Measurements from ENCODE around the gene RAD9A. TPM values are rescaled to one million over a fixed set of nuclear protein-coding genes. Genes with fewer than 3 reads are reported as not detected.
A peak's percentile ranks its signal among the peaks of the same experiment; 100 is the strongest.
"Not testable (repeated sequence)": the region's sequence is repeated elsewhere in the genome, so short reads cannot be mapped to it uniquely, and the experiment has no call there.

RAD9A gene
- total RNA-seq, 1 experiment from 2014 or later = 20.3 TPM

DNA sequence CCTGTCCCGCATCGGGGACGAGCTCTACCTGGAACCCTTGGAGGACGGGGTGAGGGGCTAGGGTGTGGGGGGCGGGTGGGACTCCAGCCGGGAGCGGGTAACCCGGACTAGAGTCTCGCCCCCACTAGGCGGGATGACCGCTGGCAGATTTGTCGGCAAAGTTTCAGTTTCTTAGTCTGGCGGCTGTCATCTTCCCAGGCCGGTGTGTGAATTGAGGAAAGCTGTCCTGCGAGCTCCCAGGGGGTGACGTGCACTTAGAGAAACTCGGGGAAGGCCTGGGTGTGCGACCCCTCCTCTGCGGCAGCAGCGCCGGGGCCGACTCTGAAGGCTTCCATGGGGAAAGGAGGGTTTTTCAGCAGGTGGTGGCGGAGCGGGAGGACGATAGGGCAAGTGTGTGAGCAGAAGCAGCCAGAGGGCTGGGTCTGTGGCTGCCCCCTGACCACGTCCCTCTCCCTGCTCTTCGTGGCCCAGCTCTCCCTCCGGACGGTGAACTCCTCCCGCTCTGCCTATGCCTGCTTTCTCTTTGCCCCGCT is 463 bp downstream of the RAD9A start:
- in situ Hi-C loops (cut with HindIII; ENCODE audit: low sequenced_read_pairs) = no loop called here
- no peak for DNase-seq (ENCODE audit: low spot score)

DNA sequence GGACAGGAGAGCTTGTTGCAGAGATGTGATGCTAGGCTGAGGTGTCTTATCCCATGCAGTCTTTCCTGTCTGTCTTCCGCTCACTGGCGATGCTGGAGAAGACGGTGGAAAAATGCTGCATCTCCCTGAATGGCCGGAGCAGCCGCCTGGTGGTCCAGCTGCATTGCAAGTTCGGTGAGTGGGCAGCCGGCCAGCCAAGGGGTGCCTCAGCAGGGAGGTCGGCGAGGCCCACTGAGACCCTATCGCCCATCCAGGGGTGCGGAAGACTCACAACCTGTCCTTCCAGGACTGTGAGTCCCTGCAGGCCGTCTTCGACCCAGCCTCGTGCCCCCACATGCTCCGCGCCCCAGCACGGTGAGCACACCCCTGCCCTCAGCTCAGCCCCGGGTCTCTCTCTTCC is 1.7 kb downstream of the RAD9A start:
- in situ Hi-C loops (cut with HindIII; ENCODE audit: low sequenced_read_pairs) = no loop called here
- DNase-seq (ENCODE audit: low spot score) = no peak

DNA sequence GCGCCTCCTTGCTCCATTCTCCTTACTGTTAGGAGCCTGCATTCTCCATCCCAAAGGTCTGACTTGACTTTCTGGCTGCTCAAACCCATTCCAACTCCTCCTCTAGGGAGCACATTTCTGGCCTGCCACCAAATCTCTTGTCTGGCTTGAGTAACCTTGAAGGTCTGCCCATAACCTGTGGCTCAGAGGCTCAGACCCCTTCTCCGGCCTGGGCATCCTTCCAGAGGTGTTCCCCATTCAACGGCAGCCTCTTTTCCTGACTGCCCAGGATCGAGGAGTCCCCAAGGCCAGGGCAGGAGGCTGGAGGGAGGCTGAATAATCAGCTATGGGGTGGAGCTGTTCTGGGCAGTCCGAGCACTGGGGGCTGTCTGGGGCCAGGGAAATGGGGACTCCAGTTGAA is 2.2 kb downstream of the RAD9A start:
- no peak for DNase-seq (ENCODE audit: low spot score)
- in situ Hi-C loops (cut with HindIII; ENCODE audit: low sequenced_read_pairs) = no loop called here

DNA sequence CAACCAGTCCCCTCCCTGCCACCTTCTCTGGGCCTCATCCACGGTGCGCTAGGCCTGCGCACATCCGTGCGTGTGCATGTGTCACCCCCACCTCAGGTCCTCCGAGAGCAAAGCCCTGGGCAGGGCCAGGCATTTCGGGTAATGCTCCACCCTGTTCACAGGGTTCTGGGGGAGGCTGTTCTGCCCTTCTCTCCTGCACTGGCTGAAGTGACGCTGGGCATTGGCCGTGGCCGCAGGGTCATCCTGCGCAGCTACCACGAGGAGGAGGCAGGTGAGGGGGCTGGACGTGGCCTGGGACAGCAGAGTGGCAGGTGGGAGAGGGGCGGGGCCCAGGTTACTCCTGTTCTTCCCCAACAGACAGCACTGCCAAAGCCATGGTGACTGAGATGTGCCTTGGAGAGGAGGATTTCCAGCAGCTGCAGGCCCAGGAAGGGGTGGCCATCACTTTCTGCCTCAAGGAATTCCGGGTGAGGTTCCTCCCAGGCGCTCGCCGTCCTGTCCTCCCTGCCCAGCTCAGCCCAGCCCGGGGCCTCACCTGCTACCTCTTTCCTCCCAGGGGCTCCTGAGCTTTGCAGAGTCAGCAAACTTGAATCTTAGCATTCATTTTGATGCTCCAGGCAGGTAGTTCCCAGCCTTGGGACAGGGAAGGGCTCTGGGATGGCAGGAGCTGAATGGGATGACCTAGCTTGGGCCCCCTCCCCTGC is 3.9 kb downstream of the RAD9A start:
- in situ Hi-C loops (cut with HindIII; ENCODE audit: low sequenced_read_pairs) = no loop called here
- no peak for DNase-seq (ENCODE audit: low spot score)

DNA sequence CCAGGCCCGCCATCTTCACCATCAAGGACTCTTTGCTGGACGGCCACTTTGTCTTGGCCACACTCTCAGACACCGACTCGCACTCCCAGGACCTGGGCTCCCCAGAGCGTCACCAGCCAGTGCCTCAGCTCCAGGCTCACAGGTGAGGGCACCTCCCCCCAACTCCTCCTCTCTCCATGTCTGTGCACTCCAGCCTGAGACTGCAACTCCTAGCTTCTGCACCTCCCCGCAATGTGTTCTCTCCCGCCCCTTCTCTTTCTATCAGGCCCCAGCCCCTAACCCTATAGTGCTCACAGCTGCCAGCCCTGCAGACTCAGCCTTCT is 4.4 kb downstream of the RAD9A start:
- in situ Hi-C loops (cut with HindIII; ENCODE audit: low sequenced_read_pairs) = no loop called here
- no peak for DNase-seq (ENCODE audit: low spot score)

DNA sequence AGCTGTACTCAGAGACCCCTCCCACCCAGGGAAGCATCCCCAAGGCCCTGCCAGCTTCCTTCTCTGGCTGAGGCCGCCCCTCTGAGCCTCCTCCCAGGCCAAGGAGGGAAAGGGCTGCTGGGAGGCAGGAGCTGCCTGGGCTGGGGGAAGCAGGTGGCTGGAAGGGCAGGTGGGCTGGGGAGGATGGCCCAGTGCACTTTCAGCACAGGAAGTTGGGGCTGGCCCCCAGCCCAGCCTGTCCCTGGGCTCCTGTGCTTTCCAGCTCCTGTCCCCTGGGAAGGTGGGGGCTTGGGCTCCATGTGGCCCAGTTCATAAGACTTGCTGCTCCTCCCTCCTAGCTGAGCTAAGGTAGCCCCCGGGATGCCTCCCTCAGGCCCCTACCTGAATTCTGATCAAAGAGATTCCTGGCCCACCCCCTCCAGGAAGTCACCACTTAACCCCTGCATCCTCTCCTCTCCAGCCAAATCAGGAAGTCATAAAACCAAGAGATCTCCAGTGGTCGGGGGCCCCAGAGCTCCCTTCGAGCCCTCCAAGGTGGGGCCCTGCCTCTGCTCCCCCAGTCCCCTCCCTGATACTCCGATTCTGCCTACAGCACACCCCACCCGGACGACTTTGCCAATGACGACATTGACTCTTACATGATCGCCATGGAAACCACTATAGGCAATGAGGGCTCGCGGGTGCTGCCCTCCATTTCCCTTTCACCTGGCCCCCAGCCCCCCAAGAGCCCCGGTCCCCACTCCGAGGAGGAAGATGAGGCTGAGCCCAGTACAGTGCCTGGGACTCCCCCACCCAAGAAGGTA is 5.0 kb downstream of the RAD9A start:
- no peak for DNase-seq (ENCODE audit: low spot score)
- in situ Hi-C loops (cut with HindIII; ENCODE audit: low sequenced_read_pairs) = no loop called here

DNA sequence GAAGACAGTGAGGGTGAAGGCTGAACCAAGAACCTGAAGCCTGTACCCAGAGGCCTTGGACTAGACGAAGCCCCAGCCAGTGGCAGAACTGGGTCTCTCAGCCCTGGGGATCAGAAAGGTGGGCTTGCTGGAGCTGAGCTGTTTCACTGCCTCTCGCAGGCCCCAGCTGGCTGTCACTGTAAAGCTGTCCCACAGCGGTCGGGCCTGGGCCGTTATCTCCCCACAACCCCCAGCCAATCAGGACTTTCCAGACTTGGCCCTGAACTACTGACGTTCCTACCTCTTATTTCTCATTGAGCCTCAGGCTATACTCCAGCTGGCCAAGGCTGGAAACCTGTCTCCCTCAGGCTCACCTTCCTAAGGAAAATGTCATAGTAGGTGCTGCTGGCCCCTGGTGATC is 5.8 kb downstream of the RAD9A start:
- in situ Hi-C loops (cut with HindIII; ENCODE audit: low sequenced_read_pairs) = no loop called here
- no peak for DNase-seq (ENCODE audit: low spot score)

DNA sequence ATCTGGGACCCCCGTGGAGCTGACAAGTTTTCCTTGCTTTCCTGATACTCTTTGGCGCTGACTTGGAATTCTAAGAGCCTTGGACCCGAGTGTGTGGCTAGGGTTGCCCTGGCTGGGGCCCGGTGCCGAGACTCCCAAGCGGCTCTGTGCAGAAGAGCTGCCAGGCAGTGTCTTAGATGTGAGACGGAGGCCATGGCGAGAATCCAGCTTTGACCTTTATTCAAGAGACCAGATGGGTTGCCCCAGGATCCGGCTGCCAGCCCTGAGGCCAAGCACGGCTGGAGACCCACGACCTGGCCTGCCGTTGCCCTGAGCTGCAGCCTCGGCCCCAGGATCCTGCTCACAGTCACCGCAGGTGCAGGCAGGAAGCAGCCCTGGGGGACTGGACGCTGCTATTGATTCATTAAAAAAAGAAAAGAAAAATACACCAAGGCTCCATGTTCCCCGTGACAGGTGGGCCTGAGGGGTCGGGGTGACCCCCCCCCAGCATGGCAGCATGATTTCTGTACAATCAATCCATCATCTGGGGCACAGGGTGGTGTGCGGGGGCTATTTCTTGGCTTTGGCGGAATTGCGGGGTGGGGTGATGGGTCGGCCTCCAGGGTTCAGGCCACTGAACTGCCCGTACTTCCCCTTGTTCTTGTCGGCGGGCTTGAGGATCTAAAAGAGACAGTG is 6.3 kb downstream of the RAD9A start:
- in situ Hi-C loops (cut with HindIII; ENCODE audit: low sequenced_read_pairs) = no loop called here
- peak; percentile 59 for DNase-seq (ENCODE audit: low spot score)

DNA sequence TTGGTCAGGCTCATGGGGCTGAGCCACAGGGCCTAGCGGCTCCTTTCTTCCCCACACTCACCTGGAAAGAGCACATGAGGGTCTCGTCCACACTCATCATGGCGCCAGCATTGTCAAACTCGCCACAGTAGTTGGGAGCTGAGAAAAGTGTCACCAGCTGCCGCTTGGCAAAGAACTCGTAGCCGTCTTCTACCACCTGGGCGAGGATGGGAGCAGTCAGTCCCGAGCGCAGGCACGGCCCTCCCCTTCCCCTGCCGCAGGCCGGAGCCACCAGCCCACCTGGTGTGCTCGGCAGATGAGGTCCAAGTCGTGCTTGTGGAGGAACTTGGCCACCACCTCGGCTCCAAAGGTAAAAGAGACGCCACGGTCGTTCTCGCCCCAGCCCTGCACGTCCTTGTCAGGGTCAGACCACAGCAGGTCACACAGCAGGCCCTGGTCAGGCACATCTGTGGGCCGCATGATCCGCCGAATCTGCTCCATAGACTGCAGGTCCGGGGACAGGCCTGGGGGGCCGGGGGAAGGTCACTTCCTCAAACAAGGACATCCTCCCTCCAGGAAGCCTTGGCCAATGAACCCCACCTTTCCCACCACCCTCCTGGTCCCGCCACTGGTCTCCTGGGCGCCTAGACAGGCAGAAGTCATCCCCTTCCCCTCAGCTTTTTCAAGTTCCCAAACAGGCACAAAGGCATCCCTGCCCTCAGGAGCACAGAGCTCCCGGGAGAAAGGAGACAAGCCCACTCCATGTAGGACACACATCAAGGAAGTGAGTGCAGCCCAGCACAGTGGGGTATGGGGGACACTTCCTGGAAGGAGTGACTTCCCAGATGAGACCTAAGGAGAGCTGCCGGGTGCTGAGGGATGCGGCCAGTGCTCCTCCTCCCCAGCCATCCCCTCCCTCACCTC is 7.1 kb downstream of the RAD9A start:
- in situ Hi-C loops (cut with HindIII; ENCODE audit: low sequenced_read_pairs) = no loop called here
- no peak for DNase-seq (ENCODE audit: low spot score)

DNA sequence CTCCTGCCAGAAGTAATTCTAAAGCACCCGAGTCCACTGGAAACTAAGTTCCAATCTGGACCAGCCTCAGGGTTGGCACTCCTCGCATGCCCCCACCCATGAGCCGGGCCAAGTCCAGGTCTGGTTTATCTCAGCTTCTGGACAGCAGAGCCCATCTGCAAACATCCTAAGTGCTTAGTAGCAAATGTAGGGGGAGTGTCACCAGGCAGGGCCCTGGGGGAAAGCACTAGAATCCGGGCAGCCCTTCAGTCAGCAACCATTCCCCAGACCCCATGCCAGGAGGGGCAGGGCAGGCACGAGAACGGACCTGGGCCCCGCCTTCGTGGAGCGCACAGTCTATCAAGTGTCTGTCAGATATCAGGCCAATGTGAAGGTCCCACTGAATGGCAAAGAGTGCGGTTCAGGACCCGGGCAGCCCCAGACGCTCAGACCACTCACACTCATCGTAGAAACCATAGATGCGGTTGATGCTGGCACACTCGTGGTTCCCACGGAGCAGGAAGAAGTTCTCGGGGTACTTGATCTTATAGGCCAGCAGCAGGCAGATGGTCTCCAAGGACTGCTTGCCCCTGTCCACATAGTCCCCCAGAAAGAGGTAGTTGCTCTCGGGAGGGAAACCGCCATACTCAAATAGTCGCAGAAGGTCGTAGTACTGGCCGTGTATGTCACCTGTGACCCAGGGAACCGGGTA is 8.6 kb downstream of the RAD9A start:
- in situ Hi-C loops (cut with HindIII; ENCODE audit: low sequenced_read_pairs) = no loop called here
- DNase-seq (ENCODE audit: low spot score) = no peak

DNA sequence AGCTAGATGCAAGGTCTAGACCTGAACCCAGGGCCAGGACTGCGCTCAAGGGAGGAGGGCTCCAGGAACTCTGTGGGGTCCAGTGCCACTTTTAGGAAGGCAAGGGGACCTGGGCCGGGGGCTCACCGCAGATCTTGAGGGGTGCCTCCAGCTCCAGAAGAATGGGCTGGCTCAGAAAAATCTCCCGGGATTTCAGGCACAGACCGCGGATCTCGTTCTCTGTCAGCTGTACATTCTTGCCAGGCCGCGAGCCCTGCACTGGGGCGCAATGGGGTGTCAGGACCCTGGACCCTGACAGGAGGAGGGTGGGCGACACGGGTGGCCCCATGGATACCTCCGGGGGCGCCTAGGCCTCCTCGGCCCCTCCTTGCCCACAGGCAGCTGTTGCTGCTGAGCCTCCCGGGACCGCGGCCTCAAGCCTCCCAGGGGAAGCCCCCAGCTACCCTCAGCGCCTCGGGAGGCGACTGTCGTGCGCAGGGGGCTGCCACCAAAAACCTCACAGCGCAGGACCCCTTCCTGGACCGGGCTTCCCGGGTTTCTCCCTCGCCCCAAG is 9.2 kb downstream of the RAD9A start:
- in situ Hi-C loops (cut with HindIII; ENCODE audit: low sequenced_read_pairs) = no loop called here
- no peak for DNase-seq (ENCODE audit: low spot score)

DNA sequence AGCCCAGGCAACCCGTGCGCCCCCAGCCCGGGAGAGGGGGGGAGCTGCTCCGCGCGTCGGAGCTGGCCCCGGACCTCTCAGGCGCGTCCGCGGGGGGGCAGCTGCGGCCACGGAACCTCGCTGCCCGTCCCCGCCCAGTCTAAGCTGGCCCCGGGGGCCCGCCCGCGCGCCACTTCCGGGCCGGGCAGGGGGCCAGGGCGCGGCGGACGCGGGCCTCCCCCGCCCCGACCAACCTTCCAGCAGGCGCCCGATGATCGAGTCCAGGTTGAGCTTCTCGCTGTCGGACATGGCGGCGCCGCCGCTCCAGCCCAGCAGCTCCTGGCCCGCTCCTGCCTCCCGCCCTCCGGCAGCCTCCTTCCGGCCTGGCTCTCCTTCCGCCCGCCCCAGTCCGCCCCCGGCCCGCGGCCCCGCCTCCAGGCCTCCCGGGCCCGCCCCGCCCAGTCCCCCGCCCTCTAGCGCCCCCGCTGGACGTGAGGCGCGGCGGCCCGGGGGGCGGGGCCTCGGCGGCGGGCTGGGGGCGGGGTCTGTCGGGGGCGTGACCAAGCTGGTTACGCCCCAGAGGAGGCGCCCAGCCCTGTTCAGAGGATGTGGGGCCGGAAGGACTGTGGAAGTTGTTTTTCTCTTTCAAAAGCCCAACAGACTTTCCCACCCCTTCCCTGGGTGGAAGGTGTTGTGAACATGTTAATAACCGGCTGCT is 9.9 kb downstream of the RAD9A start, which contains the start of gene PPP1CA:
PPP1CA (minus strand) TSS at position 364 of the 697 bp plus-strand sequence; CDS start at position 288, 76 bp downstream.
- in situ Hi-C loops (cut with HindIII; ENCODE audit: low sequenced_read_pairs) = no loop called here
- peak; percentile 92 for DNase-seq (ENCODE audit: low spot score)

DNA sequence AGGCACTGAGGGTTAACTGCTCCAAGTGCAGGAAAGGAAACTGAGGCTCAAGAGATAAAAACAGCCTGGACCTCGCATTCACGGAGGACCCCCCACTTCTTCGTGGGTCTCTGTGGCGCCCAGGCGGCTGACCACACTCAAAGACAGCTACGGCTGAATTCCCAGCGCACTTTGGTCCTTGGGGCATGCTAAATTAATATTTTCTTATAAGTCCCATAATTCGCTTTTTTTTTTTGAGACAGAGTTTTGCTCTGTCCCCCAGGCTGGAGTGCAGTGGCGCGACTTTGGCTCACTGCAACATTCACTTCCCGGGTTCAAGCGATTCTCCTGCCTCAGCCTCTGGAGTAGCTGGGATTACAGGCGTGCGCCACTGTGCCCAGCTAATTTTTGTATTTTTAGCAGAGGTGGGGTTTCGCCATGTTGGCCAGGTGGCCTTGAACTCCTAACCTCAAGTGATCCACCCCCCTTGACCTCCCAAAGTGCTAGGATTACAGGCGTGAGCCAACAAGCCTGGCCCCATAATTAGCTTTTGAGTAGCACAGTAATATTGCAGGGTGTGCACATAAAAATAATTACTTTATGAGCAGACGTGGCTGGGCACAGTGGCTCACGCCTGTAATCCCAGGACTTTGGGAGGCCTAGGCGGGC is 10.5 kb downstream of the RAD9A start:
- in situ Hi-C loops (cut with HindIII; ENCODE audit: low sequenced_read_pairs); DNase-seq (ENCODE audit: low spot score): not testable (repeated sequence)

DNA sequence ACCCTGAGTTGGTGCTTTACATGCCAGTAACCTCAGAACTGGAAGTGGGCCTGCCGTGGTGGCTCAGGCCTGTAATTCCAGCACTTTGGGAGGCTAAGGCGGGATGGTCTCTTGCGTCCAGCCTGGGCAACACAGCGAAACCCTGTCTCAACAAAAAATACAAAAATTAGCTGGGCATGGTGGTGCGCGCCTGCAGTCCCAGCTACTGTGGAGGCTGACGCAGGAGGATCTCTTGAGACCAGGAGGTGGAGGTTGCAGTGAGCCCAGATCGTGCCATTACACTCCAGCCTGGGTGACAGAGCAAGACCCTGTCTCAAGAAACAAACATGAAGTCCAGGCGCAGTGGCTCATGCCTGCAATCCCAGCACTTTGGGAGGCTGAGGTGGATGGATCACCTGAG is 11.3 kb downstream of the RAD9A start:
- in situ Hi-C loops (cut with HindIII; ENCODE audit: low sequenced_read_pairs); DNase-seq (ENCODE audit: low spot score): not testable (repeated sequence)

DNA sequence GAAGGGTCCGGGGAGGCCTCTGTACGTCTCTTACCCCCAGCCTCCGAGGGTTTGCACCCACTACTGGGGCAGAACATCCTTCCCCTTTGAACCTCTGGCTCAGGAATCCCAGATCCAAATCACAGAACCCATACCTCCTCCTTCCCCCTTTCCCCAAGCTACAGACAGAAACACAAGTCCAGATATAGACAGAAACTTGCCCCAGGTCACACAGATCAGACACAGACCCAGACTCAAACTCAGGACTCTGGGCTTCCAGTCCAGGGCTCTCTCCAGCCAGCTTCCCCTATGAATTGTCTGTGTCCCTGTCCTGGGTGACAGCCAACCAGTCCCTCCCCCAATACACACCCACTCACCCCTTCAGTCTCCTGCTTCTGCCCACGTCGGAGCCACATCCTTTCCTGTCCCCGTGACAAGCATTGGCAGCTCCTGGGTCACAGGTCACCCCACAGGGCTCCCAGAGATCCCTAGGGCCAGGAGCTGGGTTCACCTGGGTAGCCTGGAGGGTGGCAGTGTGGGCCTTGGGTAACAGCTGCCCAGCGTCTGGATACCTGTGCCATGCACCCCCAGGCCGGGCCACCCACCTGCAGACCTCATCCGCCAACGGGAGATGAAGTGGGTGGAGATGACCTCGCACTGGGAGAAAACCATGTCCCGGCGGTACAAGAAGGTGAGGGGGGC is 12.9 kb downstream of the RAD9A start:
- in situ Hi-C loops (cut with HindIII; ENCODE audit: low sequenced_read_pairs) = no loop called here
- DNase-seq (ENCODE audit: low spot score) = no peak

DNA sequence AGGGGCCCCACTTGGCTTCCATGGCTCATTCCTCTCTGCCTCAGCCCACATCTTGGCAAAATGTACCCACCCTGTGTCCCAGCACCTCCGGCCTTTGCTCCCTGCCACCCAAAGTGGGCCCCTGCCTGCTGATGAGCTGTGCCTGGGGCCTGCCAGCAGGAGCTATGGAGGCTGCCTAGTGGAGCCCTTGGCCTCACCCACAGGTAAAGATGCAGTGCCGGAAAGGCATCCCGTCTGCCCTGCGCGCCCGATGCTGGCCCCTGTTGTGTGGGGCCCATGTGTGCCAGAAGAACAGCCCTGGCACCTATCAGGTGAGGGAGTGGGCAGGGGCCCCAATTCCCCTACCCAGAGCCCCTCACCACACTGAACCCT is 13.4 kb downstream of the RAD9A start:
- DNase-seq (ENCODE audit: low spot score) = no peak
- in situ Hi-C loops (cut with HindIII; ENCODE audit: low sequenced_read_pairs) = no loop called here
